Endometrial microvascular endothelial cells (primary cell): ENCODE data around the gene GULP1. TPM values are rescaled to one million over a fixed set of nuclear protein-coding genes. Genes with fewer than 3 reads are reported as not detected.

Source experiments
- in situ Hi-C: cut with HindIII; loops from 2 replicates; pipeline ENCODE4 v1.10.0; 2017; ENCODE audit warnings: low sequenced_read_pairs, low pct_unique_long_range_greater_than_20kb; ENCODE audit errors: inconsistent ontology term
- total RNA-seq: library from RNA; depleted of rRNA; stranded (reverse); fragments of >200 nt; gene quantifications from one replicate; pipeline ENCODE4 v1.2.3, GENCODE V29; 2015; ENCODE audit errors: inconsistent ontology term

Gene GULP1
- total RNA-seq, 1 donor from 2014 or later, result 34.9 TPM

DNA sequence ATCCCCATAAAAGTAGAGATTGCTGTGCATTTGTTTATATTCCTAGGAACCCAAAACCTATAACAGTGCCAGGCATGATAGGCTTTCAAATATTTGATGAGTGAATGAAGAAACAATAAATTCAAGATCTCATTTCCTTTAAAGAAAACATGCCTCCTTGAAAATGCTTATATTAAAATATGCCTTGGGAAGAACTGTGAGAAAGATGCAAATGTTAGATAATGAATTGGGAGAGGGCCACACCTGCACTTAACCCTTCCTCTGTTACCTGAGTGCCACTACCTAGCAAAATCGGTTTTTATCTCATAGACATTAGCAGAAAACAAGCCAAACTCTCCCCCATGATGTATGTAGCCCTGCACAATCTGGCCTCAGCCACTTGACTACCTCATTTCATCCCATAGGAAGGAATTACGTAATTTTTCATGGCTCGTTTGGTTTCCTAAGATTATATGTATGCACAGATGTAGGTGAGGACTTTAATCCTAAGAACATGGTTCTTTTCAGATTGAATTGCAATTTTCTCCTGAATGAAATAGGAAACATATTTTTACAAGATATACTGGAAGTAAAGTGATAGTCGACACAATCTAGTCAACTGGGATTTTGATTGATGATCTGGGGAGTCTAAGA lies 25.2 kb downstream of the GULP1 start:
- in situ Hi-C loops, result no loop called here

DNA sequence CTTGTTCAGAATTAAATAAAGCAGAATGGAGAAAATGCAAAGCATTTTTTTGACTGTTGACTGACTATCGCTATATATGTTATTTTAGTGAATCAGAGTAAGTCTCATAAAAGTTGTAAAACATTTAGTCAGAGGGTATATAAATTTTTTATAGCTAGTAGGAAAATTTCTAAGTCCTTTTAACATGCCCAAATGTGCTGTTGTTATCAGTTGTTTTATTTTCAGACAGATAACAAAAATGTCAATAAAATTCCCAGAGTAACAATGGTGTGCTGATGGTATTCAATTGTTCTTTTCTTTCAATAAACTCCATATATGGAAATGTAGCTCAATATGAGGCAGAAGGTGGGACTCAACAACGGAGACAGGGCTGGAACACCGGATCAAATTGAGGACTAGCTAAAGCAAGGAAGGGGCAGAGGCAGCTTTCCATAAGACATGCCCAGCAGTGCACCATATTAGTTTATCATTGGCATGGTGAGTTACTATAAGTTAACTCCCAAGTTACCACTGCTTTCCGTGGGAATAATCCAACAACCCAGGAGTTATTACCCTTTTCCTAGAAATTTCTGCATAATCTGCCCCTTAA lies 26.6 kb downstream of the GULP1 start:
- in situ Hi-C loops, result no loop called here

GRCh38 chr2:188319838-188320237 lies 28.2 kb downstream of the GULP1 start:
- in situ Hi-C loops, result no loop called here

DNA sequence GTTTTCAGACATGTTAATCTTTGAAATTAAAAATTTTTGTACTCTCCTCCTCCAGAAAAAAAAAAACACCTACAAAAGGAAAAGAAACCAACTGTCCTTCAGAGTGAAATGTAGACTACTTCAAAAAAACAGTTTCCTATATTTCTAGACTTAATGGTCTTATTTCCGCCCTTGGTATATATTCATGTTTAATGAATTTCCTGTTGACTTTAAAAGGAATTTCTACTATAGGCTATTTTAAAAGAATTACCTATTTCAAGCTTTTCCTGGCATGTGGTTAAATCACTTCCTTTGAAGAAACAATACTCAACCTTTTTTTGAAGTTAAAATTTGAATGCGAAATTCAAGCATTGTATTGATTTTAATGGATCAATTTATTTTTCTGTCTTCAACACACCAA lies 29.2 kb downstream of the GULP1 start:
- in situ Hi-C loops, result no loop called here

DNA sequence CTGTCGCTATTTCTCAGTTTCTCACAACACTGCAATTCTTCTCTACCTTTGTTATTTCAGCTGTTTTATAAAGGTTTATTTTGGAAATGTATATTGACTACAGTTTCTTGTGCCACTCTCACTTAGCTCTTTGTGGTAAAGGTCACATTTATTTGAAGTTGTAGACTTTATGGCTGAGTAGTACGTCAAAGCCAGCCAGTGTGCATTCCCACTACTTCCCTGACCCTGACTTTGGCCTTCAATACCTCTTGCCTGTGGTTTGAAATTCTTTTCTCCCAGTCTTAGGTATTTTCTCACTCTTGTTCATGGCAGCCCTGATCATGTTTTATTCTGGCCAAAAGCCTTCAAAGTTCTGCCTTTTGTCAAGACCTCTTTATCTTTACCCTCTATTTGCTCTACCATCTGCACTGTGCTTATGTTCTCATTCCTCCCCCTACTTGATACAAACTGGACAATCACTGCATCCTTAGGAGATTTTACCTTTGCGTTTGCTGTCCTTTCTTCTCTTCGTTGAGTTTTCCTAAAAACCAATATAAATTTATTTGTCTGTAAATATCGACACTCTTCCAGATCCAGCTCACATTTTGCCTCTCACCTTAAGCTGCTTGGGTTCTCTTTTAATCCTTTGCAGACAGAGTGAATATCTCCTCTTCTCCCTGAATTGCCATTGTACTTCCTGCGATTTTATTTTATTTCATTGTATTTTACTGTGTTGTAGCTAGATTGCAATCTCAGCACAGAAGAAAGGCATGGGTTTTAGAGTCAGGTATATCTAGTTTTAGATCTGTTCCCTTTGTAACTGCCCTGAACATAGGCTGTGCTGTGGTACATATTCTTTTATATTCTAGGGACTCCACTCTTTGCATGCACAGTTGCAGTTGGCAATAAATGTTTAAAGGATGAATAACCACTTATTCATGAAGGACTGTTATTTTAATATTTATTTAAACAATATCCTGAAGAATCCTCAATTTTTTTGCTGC lies 31.2 kb downstream of the GULP1 start:
- in situ Hi-C loops, result no loop called here

DNA sequence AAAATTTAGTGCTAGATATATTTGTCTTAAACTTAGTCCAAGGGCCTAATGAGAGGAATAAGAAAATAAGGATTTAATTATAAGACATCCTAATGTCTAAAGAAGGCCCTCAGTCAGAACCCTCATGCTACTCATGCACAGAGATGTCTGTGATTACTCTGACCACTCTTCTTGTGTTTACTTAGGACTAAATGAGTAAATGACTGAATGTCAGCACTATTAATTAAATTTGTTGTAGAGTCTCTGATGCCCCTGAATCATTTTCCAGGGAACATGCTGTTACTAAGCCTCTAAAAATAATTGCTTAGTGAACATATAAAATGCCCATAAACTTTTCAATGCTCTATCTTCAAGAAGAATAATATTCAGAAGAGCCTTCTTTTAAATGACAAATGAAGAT lies 32.4 kb downstream of the GULP1 start:
- in situ Hi-C loops, result no loop called here

DNA sequence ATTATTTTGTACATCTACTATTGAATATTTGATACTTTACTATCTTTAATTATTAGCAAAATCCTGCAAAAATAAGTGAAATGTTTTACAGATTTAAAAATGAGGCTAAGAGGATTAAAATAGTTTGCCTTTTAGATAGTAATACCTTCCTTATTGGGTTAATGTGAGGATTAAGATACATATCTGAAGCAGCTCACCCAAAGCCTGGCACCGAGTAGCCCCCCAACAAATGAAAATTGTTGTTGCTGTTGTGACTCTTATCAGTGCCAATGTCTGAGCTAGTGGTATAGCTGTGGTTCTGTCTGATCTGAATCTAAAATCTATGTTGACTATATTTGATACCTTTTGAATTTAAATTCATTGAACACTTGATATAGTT lies 34.6 kb downstream of the GULP1 start:
- in situ Hi-C loops, result no loop called here

GRCh38 chr2:188326669-188327301 lies 35.1 kb downstream of the GULP1 start:
- in situ Hi-C loops, result no loop called here

GRCh38 chr2:188327518-188328213 lies 36.0 kb downstream of the GULP1 start:
- in situ Hi-C loops, result no loop called here

DNA sequence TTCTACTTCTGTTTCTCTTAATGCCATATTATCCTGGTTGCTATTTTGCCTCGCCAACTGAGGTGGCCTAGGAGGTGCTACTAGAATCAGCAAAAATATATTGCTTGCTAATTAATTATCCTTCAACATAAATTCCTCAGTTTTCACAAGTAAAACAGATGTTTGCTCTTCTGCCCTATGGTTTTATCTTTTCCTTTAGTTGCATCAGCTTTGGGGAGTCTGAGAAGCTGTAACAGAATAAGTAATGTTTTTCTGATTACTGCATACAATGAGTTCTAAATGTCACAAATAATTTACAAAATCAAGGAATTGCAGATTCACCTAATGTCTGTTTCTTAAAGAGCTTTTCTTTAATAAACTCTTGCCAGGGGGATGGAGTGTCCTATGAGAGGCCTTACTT lies 36.7 kb downstream of the GULP1 start:
- in situ Hi-C loops, result no loop called here

DNA sequence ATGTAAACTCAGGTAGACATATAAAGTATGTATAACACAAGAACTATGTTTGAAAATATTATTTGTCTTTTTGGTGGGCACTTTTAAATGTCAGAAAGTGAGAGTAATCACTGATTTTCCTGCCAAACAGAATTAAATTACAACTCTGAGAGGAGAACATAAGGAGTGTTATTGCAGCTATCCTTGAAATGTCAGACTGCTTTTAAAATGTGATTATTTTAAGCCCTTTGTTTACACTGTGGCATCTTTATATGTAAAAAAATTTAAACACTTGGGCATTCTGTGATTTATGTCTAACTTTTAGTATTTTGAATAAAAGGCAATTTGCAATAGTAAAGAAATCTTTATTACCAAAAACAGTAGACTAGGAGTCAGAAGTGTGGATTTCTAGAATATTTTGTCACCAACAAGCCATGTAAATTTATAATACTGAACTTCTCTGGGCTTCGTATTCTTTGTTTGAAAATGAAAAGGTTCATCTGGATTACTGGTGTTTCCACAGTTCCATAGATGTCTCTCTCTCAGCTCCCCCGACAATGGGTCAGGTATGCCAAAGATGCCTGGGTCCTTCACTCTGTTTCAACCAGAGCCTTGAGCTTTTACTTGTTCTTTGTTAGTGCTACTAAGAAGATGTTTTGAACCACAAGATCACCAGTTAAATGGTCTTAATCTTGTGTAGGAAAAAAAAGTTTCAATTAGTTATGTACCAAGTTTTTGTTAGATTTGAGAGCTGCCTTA lies 38.8 kb downstream of the GULP1 start:
- in situ Hi-C loops, result no loop called here

DNA sequence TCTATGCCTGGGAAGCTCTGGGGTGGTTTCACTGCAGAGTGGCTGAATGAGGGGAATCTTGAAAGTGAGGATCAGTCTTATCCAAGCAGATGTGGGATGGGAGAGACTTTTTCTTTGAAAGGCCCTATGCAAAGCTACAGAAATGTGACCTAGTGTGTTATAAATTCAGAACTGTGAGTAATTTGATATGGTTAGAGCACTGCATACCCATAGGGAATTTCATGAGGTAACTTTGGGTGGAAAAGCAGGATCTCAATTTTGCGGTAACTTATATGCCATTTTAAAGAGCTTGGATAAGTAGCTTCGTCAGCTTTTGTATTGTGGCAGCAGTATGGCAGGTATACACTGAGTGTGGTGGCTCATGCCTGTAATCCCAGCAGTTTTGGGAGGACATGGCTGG lies 40.9 kb downstream of the GULP1 start:
- in situ Hi-C loops, result no loop called here

- in situ Hi-C loops, result no loop called here
Measured at GRCh38 chr2:188333751-188334524, 42.3 kb downstream of the GULP1 start.

DNA sequence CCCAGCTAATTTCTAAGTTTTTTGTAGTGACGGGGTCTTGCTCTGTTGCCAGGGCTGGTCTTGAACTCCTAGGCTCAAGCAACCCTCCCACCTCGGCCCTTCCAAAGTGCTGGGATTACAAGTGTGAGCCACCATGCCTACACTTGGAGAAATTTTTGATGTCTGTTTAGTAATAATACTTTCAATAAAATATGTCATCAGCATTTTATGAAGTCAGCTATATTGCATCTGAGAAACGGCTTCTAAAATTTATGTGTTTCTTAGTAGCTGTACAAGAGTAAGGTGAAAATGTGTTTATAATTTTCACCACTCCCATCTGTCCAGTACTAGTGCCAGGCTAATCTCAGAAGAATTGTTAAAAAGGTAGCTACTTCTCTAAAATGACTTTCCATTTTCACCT lies 46.8 kb downstream of the GULP1 start:
- in situ Hi-C loops, result no loop called here

DNA sequence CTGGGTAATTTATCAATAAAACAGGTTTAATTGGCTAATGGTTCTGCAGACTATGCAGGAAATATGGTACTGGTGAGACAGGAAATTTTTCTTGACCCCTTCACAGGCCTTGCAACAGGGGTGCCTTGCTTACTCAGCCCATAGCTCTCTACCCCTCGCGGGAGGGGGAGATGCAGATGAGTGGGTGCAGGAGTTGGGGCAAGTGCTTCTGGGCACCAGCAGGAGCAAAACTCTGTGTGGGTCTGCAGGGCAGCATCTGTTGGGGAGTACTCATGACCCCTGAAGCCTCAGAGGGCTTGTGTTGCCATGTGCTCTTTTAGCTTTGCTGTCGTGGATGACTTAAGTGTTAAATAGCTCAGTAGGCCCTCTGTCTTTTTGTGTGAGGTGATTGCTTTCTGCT lies 48.6 kb downstream of the GULP1 start:
- in situ Hi-C loops, result no loop called here

DNA sequence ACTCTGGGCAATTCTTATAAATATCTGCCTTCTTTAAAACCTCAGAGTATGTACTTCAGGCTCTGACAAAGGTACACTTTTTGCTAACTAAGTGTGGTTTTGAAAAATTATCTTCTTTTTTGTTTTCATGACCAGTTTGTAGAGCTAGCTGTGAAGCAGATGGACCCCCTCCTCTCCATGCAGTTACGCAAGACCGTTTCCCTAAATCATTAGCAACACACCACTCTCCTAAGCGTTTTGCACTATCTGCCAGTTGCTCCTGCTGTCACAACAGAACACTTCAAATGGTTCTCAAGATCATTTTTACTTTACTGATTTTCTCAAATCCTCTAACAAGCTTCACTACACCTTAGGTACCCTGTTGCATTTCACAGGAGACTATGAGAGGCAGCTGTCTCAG lies 53.3 kb downstream of the GULP1 start:
- in situ Hi-C loops, result no loop called here

- in situ Hi-C loops, result no loop called here
Measured at GRCh38 chr2:188345426-188345825, 53.8 kb downstream of the GULP1 start.
